WTC11 (cell line): ENCODE results near the gene KMT2D. TPM values are rescaled to one million over a fixed set of nuclear protein-coding genes. Genes with fewer than 3 reads are reported as not detected.

Source experiments
- ATAC-seq: fragments of 200-7000 bp; cut with Tn5 transposase; 2 replicates; pipeline ENCODE4 v1.10.0; 2021; ENCODE audit warnings: mild to moderate bottlenecking, moderate library complexity
- CTCF ChIA-PET: fragments of 300-600 bp; sonication (Branson Sonifier 250); formaldehyde crosslinking; loops from one replicate; lab custom pipeline; 2021; ENCODE audit warnings: antibody characterized with exemption; lab: Charles Lee
- POLR2A ChIA-PET: fragments of 350-600 bp; sonication (Branson Sonifier 250); formaldehyde crosslinking; loops from one replicate; lab custom pipeline; 2021; ENCODE audit warnings: antibody characterized with exemption; lab: Charles Lee
- DNase-seq: peaks from one replicate; pipeline ENCODE4 v3.0.0; 2021; ENCODE audit warnings: low spot score
- H3K27ac Mint-ChIP-seq: 2 replicates; pipeline ENCODE4 v1.8.0; 2021; ENCODE audit warnings: mixed read lengths
- H3K27me3 Mint-ChIP-seq: 2 replicates; pipeline ENCODE4 v1.8.0; 2021; ENCODE audit warnings: low read depth, mild to moderate bottlenecking, moderate library complexity, mixed read lengths
- H3K36me3 Mint-ChIP-seq: 2 replicates; pipeline ENCODE4 v1.8.0; 2021; ENCODE audit warnings: mixed read lengths
- H3K4me1 Mint-ChIP-seq: 2 replicates; pipeline ENCODE4 v1.8.0; 2022; ENCODE audit warnings: mixed read lengths
- H3K4me3 Mint-ChIP-seq: 2 replicates; pipeline ENCODE4 v1.8.0; 2021; ENCODE audit warnings: mild to moderate bottlenecking, moderate library complexity, mixed read lengths
- H3K9me3 Mint-ChIP-seq: 2 replicates; pipeline ENCODE4 v1.8.0; 2021; ENCODE audit warnings: mixed read lengths
- ATF1 ChIP-seq: sonication (generic); formaldehyde crosslinking; IDR thresholded peaks from 2 replicates; pipeline ENCODE4 v1.8.1; 2023; ENCODE audit warnings: mild to moderate bottlenecking, moderate library complexity, missing genetic modification reagents
- CREB1 ChIP-seq: sonication (generic); formaldehyde crosslinking; IDR thresholded peaks from 2 replicates; pipeline ENCODE4 v1.8.0; 2023; ENCODE audit warnings: mild to moderate bottlenecking, missing genetic modification reagents
- EMX1 ChIP-seq: fragments of 250-450 bp; sonication (Bioruptor Pico); IDR thresholded peaks from 2 replicates; pipeline ENCODE4 v1.8.0; 2021; ENCODE audit warnings: mild to moderate bottlenecking
- JUN ChIP-seq: sonication (generic); formaldehyde crosslinking; IDR thresholded peaks from 2 replicates; pipeline ENCODE4 v1.8.0; 2023; ENCODE audit warnings: mild to moderate bottlenecking, missing genetic modification reagents
- KAT7 ChIP-seq: sonication (generic); formaldehyde crosslinking; IDR thresholded peaks from 2 replicates; pipeline ENCODE4 v1.8.1; 2023; ENCODE audit warnings: missing genetic modification reagents, mild to moderate bottlenecking, borderline replicate concordance
- NR1H2 ChIP-seq: sonication (generic); formaldehyde crosslinking; IDR thresholded peaks from 2 replicates; pipeline ENCODE4 v1.9.0; 2021; ENCODE audit warnings: mild to moderate bottlenecking, moderate library complexity, missing genetic modification reagents
- NR3C1 ChIP-seq: sonication (generic); formaldehyde crosslinking; conservative IDR thresholded peaks from 2 replicates; pipeline ENCODE4 v1.8.1; 2023; ENCODE audit warnings: low read depth, mild to moderate bottlenecking, missing genetic modification reagents
- OVOL2 ChIP-seq: fragments of 250-450 bp; sonication (Bioruptor Pico); IDR thresholded peaks from 2 replicates; pipeline ENCODE4 v1.9.0; 2021; ENCODE audit warnings: mild to moderate bottlenecking, borderline replicate concordance
- TEAD1 ChIP-seq: sonication (generic); formaldehyde crosslinking; IDR thresholded peaks from 2 replicates; pipeline ENCODE4 v1.8.0; 2022; ENCODE audit warnings: mild to moderate bottlenecking, missing genetic modification reagents
- ZNF138 ChIP-seq: sonication (generic); formaldehyde crosslinking; conservative IDR thresholded peaks from 2 replicates; pipeline ENCODE4 v1.8.1; 2022; ENCODE audit warnings: mild to moderate bottlenecking, moderate library complexity, missing genetic modification reagents
- total RNA-seq: library from RNA; stranded (reverse); gene quantifications from 3 replicates; pipeline ENCODE4 v1.2.3, GENCODE V29; 2021
- TF ChIP-seq, protein P1 (sequence below): sonication (generic); formaldehyde crosslinking; IDR thresholded peaks from 2 replicates; pipeline ENCODE4 v1.8.0; 2023; ENCODE audit warnings: missing genetic modification reagents
- TF ChIP-seq, protein P2 (sequence below): fragments of 200-600 bp; IDR thresholded peaks from 2 replicates; pipeline ENCODE4 v1.8.0; 2022; ENCODE audit warnings: antibody characterized with exemption
- TF ChIP-seq, protein P3 (sequence below): sonication (generic); formaldehyde crosslinking; IDR thresholded peaks from 2 replicates; pipeline ENCODE4 v1.8.1; 2023; ENCODE audit warnings: mild to moderate bottlenecking, missing genetic modification reagents
- TF ChIP-seq, protein P4 (sequence below): sonication (generic); formaldehyde crosslinking; IDR thresholded peaks from 2 replicates; pipeline ENCODE4 v1.8.1; 2022; ENCODE audit warnings: mild to moderate bottlenecking, moderate library complexity, missing genetic modification reagents
- TF ChIP-seq, protein P5 (sequence below): sonication (generic); formaldehyde crosslinking; IDR thresholded peaks from 2 replicates; pipeline ENCODE4 v1.8.0; 2022; ENCODE audit warnings: mild to moderate bottlenecking, missing genetic modification reagents
- TF ChIP-seq, protein P6 (sequence below): fragments of 250-450 bp; sonication (Bioruptor Pico); IDR thresholded peaks from 2 replicates; pipeline ENCODE4 v1.9.0; 2021; ENCODE audit warnings: mild to moderate bottlenecking
- TF ChIP-seq, protein P7 (sequence below): sonication (generic); formaldehyde crosslinking; IDR thresholded peaks from 2 replicates; pipeline ENCODE4 v1.8.1; 2022; ENCODE audit warnings: low read depth, mild to moderate bottlenecking, moderate library complexity, missing genetic modification reagents, borderline replicate concordance
- TF ChIP-seq, protein P8 (sequence below): sonication (generic); formaldehyde crosslinking; IDR thresholded peaks from 2 replicates; pipeline ENCODE4 v1.8.1; 2023; ENCODE audit warnings: mild to moderate bottlenecking, missing genetic modification reagents, borderline replicate concordance
- TF ChIP-seq, protein P9 (sequence below): fragments of 250-450 bp; sonication (Bioruptor Pico); IDR thresholded peaks from 2 replicates; pipeline ENCODE4 v1.9.0; 2021; ENCODE audit warnings: mild to moderate bottlenecking

Gene KMT2D
- total RNA-seq, 1 experiment from 2014 or later: 101 TPM

DNA sequence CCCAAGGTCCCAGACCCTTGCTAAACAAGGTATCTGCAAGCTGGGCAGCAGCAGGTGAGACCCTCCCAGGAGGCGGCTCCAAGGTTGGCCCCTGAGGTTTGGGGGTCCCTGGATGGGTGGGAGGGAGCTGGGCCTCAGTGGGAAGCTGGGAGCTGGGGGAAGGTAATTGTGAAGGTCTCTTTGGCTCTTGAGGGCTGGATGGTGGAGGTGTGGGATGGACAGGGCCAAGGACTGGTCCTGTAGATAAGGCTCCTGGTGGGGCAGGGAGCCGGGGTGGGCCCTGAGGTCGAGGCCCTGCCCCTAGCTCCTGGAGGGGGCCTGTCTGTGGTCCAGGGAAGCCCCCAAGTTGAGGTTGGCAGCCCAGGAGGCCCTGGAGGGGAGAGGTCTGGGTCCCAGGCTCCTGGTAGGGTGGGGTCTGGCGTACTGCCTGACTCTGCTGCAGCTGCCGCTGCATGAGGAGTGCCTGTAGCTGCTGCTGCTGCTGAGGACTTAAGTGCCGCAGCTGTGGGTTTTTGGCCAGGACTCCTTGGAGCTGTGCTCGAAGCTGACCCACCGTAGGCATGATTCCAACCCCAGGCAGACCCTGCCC is 28.9 kb downstream of the KMT2D start:
- H3K27me3 Mint-ChIP-seq: no peaks in the 10 kb centered on the region
- no peak overlapping the region for H3K4me3 Mint-ChIP-seq
- DNase-seq: no peak
- no peaks in the 10 kb centered on the region for H3K9me3 Mint-ChIP-seq
- ATAC-seq: no peak
- H3K36me3 Mint-ChIP-seq: peaks cover 54% of the 10 kb centered on the region
- H3K27ac Mint-ChIP-seq: no peak overlapping the region
- H3K4me1 Mint-ChIP-seq: no peaks in the 10 kb centered on the region
- TF ChIP-seq, protein P1, sequence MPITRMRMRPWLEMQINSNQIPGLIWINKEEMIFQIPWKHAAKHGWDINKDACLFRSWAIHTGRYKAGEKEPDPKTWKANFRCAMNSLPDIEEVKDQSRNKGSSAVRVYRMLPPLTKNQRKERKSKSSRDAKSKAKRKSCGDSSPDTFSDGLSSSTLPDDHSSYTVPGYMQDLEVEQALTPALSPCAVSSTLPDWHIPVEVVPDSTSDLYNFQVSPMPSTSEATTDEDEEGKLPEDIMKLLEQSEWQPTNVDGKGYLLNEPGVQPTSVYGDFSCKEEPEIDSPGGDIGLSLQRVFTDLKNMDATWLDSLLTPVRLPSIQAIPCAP (CRISPR knock-in tag): no peak
- no peak for TF ChIP-seq CREB1 (CRISPR knock-in tag)
- TF ChIP-seq ZNF138: no peak
- no peak for TF ChIP-seq NR3C1 (CRISPR knock-in tag)
- TF ChIP-seq, protein P2, sequence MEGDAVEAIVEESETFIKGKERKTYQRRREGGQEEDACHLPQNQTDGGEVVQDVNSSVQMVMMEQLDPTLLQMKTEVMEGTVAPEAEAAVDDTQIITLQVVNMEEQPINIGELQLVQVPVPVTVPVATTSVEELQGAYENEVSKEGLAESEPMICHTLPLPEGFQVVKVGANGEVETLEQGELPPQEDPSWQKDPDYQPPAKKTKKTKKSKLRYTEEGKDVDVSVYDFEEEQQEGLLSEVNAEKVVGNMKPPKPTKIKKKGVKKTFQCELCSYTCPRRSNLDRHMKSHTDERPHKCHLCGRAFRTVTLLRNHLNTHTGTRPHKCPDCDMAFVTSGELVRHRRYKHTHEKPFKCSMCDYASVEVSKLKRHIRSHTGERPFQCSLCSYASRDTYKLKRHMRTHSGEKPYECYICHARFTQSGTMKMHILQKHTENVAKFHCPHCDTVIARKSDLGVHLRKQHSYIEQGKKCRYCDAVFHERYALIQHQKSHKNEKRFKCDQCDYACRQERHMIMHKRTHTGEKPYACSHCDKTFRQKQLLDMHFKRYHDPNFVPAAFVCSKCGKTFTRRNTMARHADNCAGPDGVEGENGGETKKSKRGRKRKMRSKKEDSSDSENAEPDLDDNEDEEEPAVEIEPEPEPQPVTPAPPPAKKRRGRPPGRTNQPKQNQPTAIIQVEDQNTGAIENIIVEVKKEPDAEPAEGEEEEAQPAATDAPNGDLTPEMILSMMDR: no peak
- TF ChIP-seq, protein P3, sequence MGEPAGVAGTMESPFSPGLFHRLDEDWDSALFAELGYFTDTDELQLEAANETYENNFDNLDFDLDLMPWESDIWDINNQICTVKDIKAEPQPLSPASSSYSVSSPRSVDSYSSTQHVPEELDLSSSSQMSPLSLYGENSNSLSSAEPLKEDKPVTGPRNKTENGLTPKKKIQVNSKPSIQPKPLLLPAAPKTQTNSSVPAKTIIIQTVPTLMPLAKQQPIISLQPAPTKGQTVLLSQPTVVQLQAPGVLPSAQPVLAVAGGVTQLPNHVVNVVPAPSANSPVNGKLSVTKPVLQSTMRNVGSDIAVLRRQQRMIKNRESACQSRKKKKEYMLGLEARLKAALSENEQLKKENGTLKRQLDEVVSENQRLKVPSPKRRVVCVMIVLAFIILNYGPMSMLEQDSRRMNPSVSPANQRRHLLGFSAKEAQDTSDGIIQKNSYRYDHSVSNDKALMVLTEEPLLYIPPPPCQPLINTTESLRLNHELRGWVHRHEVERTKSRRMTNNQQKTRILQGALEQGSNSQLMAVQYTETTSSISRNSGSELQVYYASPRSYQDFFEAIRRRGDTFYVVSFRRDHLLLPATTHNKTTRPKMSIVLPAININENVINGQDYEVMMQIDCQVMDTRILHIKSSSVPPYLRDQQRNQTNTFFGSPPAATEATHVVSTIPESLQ: no peak
- TF ChIP-seq, protein P4, sequence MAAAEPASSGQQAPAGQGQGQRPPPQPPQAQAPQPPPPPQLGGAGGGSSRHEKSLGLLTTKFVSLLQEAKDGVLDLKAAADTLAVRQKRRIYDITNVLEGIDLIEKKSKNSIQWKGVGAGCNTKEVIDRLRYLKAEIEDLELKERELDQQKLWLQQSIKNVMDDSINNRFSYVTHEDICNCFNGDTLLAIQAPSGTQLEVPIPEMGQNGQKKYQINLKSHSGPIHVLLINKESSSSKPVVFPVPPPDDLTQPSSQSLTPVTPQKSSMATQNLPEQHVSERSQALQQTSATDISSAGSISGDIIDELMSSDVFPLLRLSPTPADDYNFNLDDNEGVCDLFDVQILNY (CRISPR knock-in tag): no peak
- no peak for TF ChIP-seq TEAD1 (CRISPR knock-in tag)
- no peak for TF ChIP-seq EMX1
- TF ChIP-seq, protein P5, sequence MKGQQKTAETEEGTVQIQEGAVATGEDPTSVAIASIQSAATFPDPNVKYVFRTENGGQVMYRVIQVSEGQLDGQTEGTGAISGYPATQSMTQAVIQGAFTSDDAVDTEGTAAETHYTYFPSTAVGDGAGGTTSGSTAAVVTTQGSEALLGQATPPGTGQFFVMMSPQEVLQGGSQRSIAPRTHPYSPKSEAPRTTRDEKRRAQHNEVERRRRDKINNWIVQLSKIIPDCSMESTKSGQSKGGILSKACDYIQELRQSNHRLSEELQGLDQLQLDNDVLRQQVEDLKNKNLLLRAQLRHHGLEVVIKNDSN (CRISPR knock-in tag): no peak
- TF ChIP-seq JUN (CRISPR knock-in tag): no peak
- TF ChIP-seq OVOL2 (CRISPR knock-in tag): no peak
- TF ChIP-seq, protein P6, sequence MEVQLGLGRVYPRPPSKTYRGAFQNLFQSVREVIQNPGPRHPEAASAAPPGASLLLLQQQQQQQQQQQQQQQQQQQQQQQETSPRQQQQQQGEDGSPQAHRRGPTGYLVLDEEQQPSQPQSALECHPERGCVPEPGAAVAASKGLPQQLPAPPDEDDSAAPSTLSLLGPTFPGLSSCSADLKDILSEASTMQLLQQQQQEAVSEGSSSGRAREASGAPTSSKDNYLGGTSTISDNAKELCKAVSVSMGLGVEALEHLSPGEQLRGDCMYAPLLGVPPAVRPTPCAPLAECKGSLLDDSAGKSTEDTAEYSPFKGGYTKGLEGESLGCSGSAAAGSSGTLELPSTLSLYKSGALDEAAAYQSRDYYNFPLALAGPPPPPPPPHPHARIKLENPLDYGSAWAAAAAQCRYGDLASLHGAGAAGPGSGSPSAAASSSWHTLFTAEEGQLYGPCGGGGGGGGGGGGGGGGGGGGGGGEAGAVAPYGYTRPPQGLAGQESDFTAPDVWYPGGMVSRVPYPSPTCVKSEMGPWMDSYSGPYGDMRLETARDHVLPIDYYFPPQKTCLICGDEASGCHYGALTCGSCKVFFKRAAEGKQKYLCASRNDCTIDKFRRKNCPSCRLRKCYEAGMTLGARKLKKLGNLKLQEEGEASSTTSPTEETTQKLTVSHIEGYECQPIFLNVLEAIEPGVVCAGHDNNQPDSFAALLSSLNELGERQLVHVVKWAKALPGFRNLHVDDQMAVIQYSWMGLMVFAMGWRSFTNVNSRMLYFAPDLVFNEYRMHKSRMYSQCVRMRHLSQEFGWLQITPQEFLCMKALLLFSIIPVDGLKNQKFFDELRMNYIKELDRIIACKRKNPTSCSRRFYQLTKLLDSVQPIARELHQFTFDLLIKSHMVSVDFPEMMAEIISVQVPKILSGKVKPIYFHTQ (CRISPR knock-in tag): no peak
- TF ChIP-seq, protein P7, sequence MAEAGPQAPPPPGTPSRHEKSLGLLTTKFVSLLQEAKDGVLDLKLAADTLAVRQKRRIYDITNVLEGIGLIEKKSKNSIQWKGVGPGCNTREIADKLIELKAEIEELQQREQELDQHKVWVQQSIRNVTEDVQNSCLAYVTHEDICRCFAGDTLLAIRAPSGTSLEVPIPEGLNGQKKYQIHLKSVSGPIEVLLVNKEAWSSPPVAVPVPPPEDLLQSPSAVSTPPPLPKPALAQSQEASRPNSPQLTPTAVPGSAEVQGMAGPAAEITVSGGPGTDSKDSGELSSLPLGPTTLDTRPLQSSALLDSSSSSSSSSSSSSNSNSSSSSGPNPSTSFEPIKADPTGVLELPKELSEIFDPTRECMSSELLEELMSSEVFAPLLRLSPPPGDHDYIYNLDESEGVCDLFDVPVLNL: no peak
- no peak for TF ChIP-seq ATF1 (CRISPR knock-in tag)
- no peak for TF ChIP-seq NR1H2 (CRISPR knock-in tag)
- TF ChIP-seq KAT7 (CRISPR knock-in tag): no peak
- TF ChIP-seq, protein P8, sequence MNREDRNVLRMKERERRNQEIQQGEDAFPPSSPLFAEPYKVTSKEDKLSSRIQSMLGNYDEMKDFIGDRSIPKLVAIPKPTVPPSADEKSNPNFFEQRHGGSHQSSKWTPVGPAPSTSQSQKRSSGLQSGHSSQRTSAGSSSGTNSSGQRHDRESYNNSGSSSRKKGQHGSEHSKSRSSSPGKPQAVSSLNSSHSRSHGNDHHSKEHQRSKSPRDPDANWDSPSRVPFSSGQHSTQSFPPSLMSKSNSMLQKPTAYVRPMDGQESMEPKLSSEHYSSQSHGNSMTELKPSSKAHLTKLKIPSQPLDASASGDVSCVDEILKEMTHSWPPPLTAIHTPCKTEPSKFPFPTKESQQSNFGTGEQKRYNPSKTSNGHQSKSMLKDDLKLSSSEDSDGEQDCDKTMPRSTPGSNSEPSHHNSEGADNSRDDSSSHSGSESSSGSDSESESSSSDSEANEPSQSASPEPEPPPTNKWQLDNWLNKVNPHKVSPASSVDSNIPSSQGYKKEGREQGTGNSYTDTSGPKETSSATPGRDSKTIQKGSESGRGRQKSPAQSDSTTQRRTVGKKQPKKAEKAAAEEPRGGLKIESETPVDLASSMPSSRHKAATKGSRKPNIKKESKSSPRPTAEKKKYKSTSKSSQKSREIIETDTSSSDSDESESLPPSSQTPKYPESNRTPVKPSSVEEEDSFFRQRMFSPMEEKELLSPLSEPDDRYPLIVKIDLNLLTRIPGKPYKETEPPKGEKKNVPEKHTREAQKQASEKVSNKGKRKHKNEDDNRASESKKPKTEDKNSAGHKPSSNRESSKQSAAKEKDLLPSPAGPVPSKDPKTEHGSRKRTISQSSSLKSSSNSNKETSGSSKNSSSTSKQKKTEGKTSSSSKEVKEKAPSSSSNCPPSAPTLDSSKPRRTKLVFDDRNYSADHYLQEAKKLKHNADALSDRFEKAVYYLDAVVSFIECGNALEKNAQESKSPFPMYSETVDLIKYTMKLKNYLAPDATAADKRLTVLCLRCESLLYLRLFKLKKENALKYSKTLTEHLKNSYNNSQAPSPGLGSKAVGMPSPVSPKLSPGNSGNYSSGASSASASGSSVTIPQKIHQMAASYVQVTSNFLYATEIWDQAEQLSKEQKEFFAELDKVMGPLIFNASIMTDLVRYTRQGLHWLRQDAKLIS: no peak
- TF ChIP-seq, protein P9, sequence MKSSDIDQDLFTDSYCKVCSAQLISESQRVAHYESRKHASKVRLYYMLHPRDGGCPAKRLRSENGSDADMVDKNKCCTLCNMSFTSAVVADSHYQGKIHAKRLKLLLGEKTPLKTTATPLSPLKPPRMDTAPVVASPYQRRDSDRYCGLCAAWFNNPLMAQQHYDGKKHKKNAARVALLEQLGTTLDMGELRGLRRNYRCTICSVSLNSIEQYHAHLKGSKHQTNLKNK (CRISPR knock-in tag): no peak
- TF ChIP-seq, all 79 proteins: peak for 0
- ChIA-PET POLR2A (interaction anchor here (1.7 kb wide), 1 partner anchor 99 kb away, joined by 3 read pairs; no protein-coding TSS in a partner anchor), CTCF (interaction anchor here (2.4 kb wide), 1 partner anchor 56 kb away, joined by 8 read pairs; no protein-coding TSS in a partner anchor)
